Measurements from ENCODE around the gene PRR35. TPM values are rescaled to one million over a fixed set of nuclear protein-coding genes. Genes with fewer than 3 reads are reported as not detected.

PRR35 gene
- total RNA-seq (not detected), polyA plus RNA-seq (not detected)

- no peak for DNase-seq
- ATAC-seq (ENCODE audit: low read depth in 2 of 2), result no peak
- Mint-ChIP-seq H3K4me1 (peaks cover 0 to 3% (median 0%) of the 10 kb centered on the region in 4 donors), H3K9me3 (peaks cover 0 to 3% (median 0%) of the 10 kb centered on the region in 7 donors), H3K36me3 (no peaks in the 10 kb centered on the region), H3K27ac (no peak within 1 kb of the TSS), H3K4me3 (no peak within 1 kb of the TSS), H3K27me3 (peaks cover 11% of the 10 kb centered on the region)
- no peak within 1 kb of the TSS for H3K4me3 ChIP-seq (ENCODE audit: low read depth, low read length)
- H3K27me3 ChIP-seq (ENCODE audit: control insufficient read depth, insufficient read depth, low read length), result no peaks in the 10 kb centered on the region
- no peaks in the 10 kb centered on the region for H3K4me1 ChIP-seq (ENCODE audit: control insufficient read depth, insufficient read depth, low read length, poor library complexity, severe bottlenecking)
- no peak within 1 kb of the TSS for H3K27ac ChIP-seq (ENCODE audit: insufficient read depth, low read length, poor library complexity, severe bottlenecking)
- H3K36me3 ChIP-seq (ENCODE audit: control insufficient read depth, insufficient read depth, low read length), result no peaks in the 10 kb centered on the region
- no peaks in the 10 kb centered on the region for H3K9me3 ChIP-seq (ENCODE audit: control insufficient read depth in 2 of 2, low read length in 2 of 2)
Observed at GRCh38 chr16:560204-560700, at the start of gene PRR35. PRR35 (plus strand) TSS chr16:560394; CDS start chr16:563295, 2,901 bp downstream.

- Histone ChIP-seq H3K27ac (ENCODE audit: insufficient read depth, low read length, poor library complexity, severe bottlenecking) (no peak overlapping the region), H3K4me3 (ENCODE audit: low read depth, low read length) (no peak overlapping the region), H3K36me3 (ENCODE audit: control insufficient read depth, insufficient read depth, low read length) (peaks cover 5% of the 10 kb centered on the region), H3K4me1 (ENCODE audit: control insufficient read depth, insufficient read depth, low read length, poor library complexity, severe bottlenecking) (no peaks in the 10 kb centered on the region), H3K27me3 (ENCODE audit: control insufficient read depth, insufficient read depth, low read length) (no peaks in the 10 kb centered on the region), H3K9me3 (ENCODE audit: control insufficient read depth in 2 of 2, low read length in 2 of 2) (no peaks in the 10 kb centered on the region)
- no peaks in the 10 kb centered on the region for H3K27me3 Mint-ChIP-seq
- H3K4me1 Mint-ChIP-seq, result no peaks in the 10 kb centered on the region
- H3K36me3 Mint-ChIP-seq, result peaks cover 12% of the 10 kb centered on the region
- H3K27ac Mint-ChIP-seq, result peak overlapping the region in 1 of 3 donors; percentile 20
- no peaks in the 10 kb centered on the region for H3K9me3 Mint-ChIP-seq
- no peak overlapping the region for H3K4me3 Mint-ChIP-seq
- no peak for ATAC-seq (ENCODE audit: low read depth in 2 of 2)
- no peak for DNase-seq
Observed at GRCh38 chr16:512802-513201, 47.4 kb upstream of the PRR35 start.

- H3K27ac ChIP-seq (ENCODE audit: insufficient read depth, low read length, poor library complexity, severe bottlenecking), result no peak overlapping the region
- no peaks in the 10 kb centered on the region for H3K9me3 ChIP-seq (ENCODE audit: control insufficient read depth in 2 of 2, low read length in 2 of 2)
- Mint-ChIP-seq H3K36me3 (peaks cover 12% of the 10 kb centered on the region), H3K9me3 (no peaks in the 10 kb centered on the region), H3K27me3 (no peaks in the 10 kb centered on the region), H3K4me1 (no peaks in the 10 kb centered on the region), H3K27ac (no peak overlapping the region), H3K4me3 (no peak overlapping the region)
- H3K36me3 ChIP-seq (ENCODE audit: control insufficient read depth, insufficient read depth, low read length), result peaks cover 5% of the 10 kb centered on the region
- no peaks in the 10 kb centered on the region for H3K4me1 ChIP-seq (ENCODE audit: control insufficient read depth, insufficient read depth, low read length, poor library complexity, severe bottlenecking)
- ATAC-seq (ENCODE audit: low read depth in 2 of 2) (no peak), DNase-seq (no peak)
- no peaks in the 10 kb centered on the region for H3K27me3 ChIP-seq (ENCODE audit: control insufficient read depth, insufficient read depth, low read length)
- H3K4me3 ChIP-seq (ENCODE audit: low read depth, low read length), result no peak overlapping the region
Observed at GRCh38 chr16:513950-514349, 46.2 kb upstream of the PRR35 start.

- ATAC-seq (ENCODE audit: low read depth in 2 of 2), result no peak
- no peak overlapping the region for H3K27ac Mint-ChIP-seq
Observed at GRCh38 chr16:515175-515938, 44.8 kb upstream of the PRR35 start.

GRCh38 chr16:515939-516226, 44.3 kb upstream of the PRR35 start:
- peaks cover 12% of the 10 kb centered on the region for H3K36me3 Mint-ChIP-seq
- Histone ChIP-seq H3K36me3 (ENCODE audit: control insufficient read depth, insufficient read depth, low read length) (peaks cover 9% of the 10 kb centered on the region), H3K4me1 (ENCODE audit: control insufficient read depth, insufficient read depth, low read length, poor library complexity, severe bottlenecking) (no peaks in the 10 kb centered on the region), H3K4me3 (ENCODE audit: low read depth, low read length) (no peak overlapping the region), H3K9me3 (ENCODE audit: control insufficient read depth in 2 of 2, low read length in 2 of 2) (no peaks in the 10 kb centered on the region), H3K27ac (ENCODE audit: insufficient read depth, low read length, poor library complexity, severe bottlenecking) (no peak overlapping the region), H3K27me3 (ENCODE audit: control insufficient read depth, insufficient read depth, low read length) (no peaks in the 10 kb centered on the region)
- no peaks in the 10 kb centered on the region for H3K4me1 Mint-ChIP-seq
- H3K27me3 Mint-ChIP-seq, result no peaks in the 10 kb centered on the region
- no peaks in the 10 kb centered on the region for H3K9me3 Mint-ChIP-seq
- ATAC-seq (ENCODE audit: low read depth in 2 of 2), result no peak
- no peak for DNase-seq
- H3K4me3 Mint-ChIP-seq, result no peak overlapping the region
- H3K27ac Mint-ChIP-seq, result no peak overlapping the region

More at GRCh38 chr16:515175-515938, 44.8 kb upstream of the PRR35 start:
- Mint-ChIP-seq H3K4me3 (no peak overlapping the region), H3K36me3 (peaks cover 12% of the 10 kb centered on the region), H3K9me3 (no peaks in the 10 kb centered on the region), H3K4me1 (no peaks in the 10 kb centered on the region), H3K27me3 (no peaks in the 10 kb centered on the region)
- Histone ChIP-seq H3K27me3 (ENCODE audit: control insufficient read depth, insufficient read depth, low read length) (no peaks in the 10 kb centered on the region), H3K9me3 (ENCODE audit: control insufficient read depth in 2 of 2, low read length in 2 of 2) (no peaks in the 10 kb centered on the region), H3K4me3 (ENCODE audit: low read depth, low read length) (no peak overlapping the region), H3K36me3 (ENCODE audit: control insufficient read depth, insufficient read depth, low read length) (peaks cover 7% of the 10 kb centered on the region), H3K27ac (ENCODE audit: insufficient read depth, low read length, poor library complexity, severe bottlenecking) (no peak overlapping the region), H3K4me1 (ENCODE audit: control insufficient read depth, insufficient read depth, low read length, poor library complexity, severe bottlenecking) (no peaks in the 10 kb centered on the region)
- DNase-seq, result no peak

- H3K4me1 Mint-ChIP-seq, result no peaks in the 10 kb centered on the region
- H3K4me1 ChIP-seq (ENCODE audit: control insufficient read depth, insufficient read depth, low read length, poor library complexity, severe bottlenecking), result no peaks in the 10 kb centered on the region
- H3K9me3 Mint-ChIP-seq, result no peaks in the 10 kb centered on the region
- no peaks in the 10 kb centered on the region for H3K27me3 Mint-ChIP-seq
- ATAC-seq (ENCODE audit: low read depth in 2 of 2) (no peak), DNase-seq (no peak)
- H3K36me3 Mint-ChIP-seq, result peaks cover 12% of the 10 kb centered on the region
- peak overlapping the region in 1 of 4 donors; percentile 69 for H3K4me3 Mint-ChIP-seq
- H3K4me3 ChIP-seq (ENCODE audit: low read depth, low read length), result no peak overlapping the region
- no peaks in the 10 kb centered on the region for H3K27me3 ChIP-seq (ENCODE audit: control insufficient read depth, insufficient read depth, low read length)
- peaks cover 9% of the 10 kb centered on the region for H3K36me3 ChIP-seq (ENCODE audit: control insufficient read depth, insufficient read depth, low read length)
- no peaks in the 10 kb centered on the region for H3K9me3 ChIP-seq (ENCODE audit: control insufficient read depth in 2 of 2, low read length in 2 of 2)
- no peak overlapping the region for H3K27ac Mint-ChIP-seq
- H3K27ac ChIP-seq (ENCODE audit: insufficient read depth, low read length, poor library complexity, severe bottlenecking), result no peak overlapping the region
Observed at GRCh38 chr16:516301-516700, 43.9 kb upstream of the PRR35 start.

- Histone ChIP-seq H3K4me3 (ENCODE audit: low read depth, low read length) (no peak overlapping the region), H3K4me1 (ENCODE audit: control insufficient read depth, insufficient read depth, low read length, poor library complexity, severe bottlenecking) (no peaks in the 10 kb centered on the region), H3K27me3 (ENCODE audit: control insufficient read depth, insufficient read depth, low read length) (no peaks in the 10 kb centered on the region), H3K36me3 (ENCODE audit: control insufficient read depth, insufficient read depth, low read length) (peaks cover 9% of the 10 kb centered on the region), H3K27ac (ENCODE audit: insufficient read depth, low read length, poor library complexity, severe bottlenecking) (no peak overlapping the region), H3K9me3 (ENCODE audit: control insufficient read depth in 2 of 2, low read length in 2 of 2) (no peaks in the 10 kb centered on the region)
- H3K36me3 Mint-ChIP-seq, result peaks cover 7% of the 10 kb centered on the region
- DNase-seq (no peak), ATAC-seq (ENCODE audit: low read depth in 2 of 2) (no peak)
- H3K4me3 Mint-ChIP-seq, result no peak overlapping the region
- no peaks in the 10 kb centered on the region for H3K27me3 Mint-ChIP-seq
- H3K4me1 Mint-ChIP-seq, result peaks cover 0 to 4% (median 0%) of the 10 kb centered on the region in 4 donors
- no peak overlapping the region for H3K27ac Mint-ChIP-seq
- H3K9me3 Mint-ChIP-seq, result no peaks in the 10 kb centered on the region
Observed at GRCh38 chr16:518858-519257, 41.3 kb upstream of the PRR35 start.

- Histone ChIP-seq H3K4me3 (ENCODE audit: low read depth, low read length) (no peak overlapping the region), H3K9me3 (ENCODE audit: control insufficient read depth in 2 of 2, low read length in 2 of 2) (no peaks in the 10 kb centered on the region), H3K27ac (ENCODE audit: insufficient read depth, low read length, poor library complexity, severe bottlenecking) (no peak overlapping the region), H3K27me3 (ENCODE audit: control insufficient read depth, insufficient read depth, low read length) (no peaks in the 10 kb centered on the region), H3K36me3 (ENCODE audit: control insufficient read depth, insufficient read depth, low read length) (peaks cover 9% of the 10 kb centered on the region), H3K4me1 (ENCODE audit: control insufficient read depth, insufficient read depth, low read length, poor library complexity, severe bottlenecking) (no peaks in the 10 kb centered on the region)
- Mint-ChIP-seq H3K4me3 (no peak overlapping the region), H3K27ac (no peak overlapping the region), H3K9me3 (no peaks in the 10 kb centered on the region), H3K27me3 (no peaks in the 10 kb centered on the region), H3K4me1 (peaks cover 0 to 4% (median 0%) of the 10 kb centered on the region in 4 donors), H3K36me3 (peaks cover 5% of the 10 kb centered on the region)
- ATAC-seq (ENCODE audit: low read depth in 2 of 2) (no peak), DNase-seq (no peak)
Observed at GRCh38 chr16:519425-519824, 40.8 kb upstream of the PRR35 start.

Measured in CD4-positive, CD25-positive, alpha-beta regulatory T cell (primary cell).